SK-N-SH treated with all-trans-retinoic acid at 6 μM for 48 hours (cell line): Measurements from ENCODE around the gene RASSF10.

Experiments
- ATAC-seq: fragments of 200-7000 bp; cut with Tn5 transposase; 3 replicates; pipeline ENCODE4 v1.9.1; 2020; ENCODE audit warnings: mild to moderate bottlenecking, moderate library complexity
- ARNTL ChIP-seq: fragments of 450-650 bp; formaldehyde crosslinking; IDR thresholded peaks from 2 replicates; pipeline ENCODE4 v1.5.0; 2020; ENCODE audit warnings: low read depth, mild to moderate bottlenecking, moderate library complexity, borderline replicate concordance
- CSDC2 ChIP-seq: fragments of 250-450 bp; sonication (Bioruptor Pico); IDR thresholded peaks from 2 replicates; pipeline ENCODE4 v1.5.0; 2020; ENCODE audit warnings: mild to moderate bottlenecking, moderate library complexity
- CSRNP3 ChIP-seq: fragments of 250-450 bp; sonication (Bioruptor Pico); IDR thresholded peaks from 2 replicates; pipeline ENCODE4 v1.5.1; 2021; ENCODE audit warnings: mild to moderate bottlenecking, moderate library complexity
- ESRRG ChIP-seq: fragments of 250-450 bp; sonication (Bioruptor Pico); IDR thresholded peaks from 2 replicates; pipeline ENCODE4 v1.6.1; 2021; ENCODE audit warnings: mild to moderate bottlenecking
- GLIS3 ChIP-seq: fragments of 250-450 bp; sonication (Bioruptor Pico); IDR thresholded peaks from 2 replicates; pipeline ENCODE4 v1.5.0; 2020; ENCODE audit warnings: mild to moderate bottlenecking, moderate library complexity
- ISL1 ChIP-seq: fragments of 250-450 bp; sonication (Bioruptor Pico); IDR thresholded peaks from 2 replicates; pipeline ENCODE4 v2.1.2; 2022; ENCODE audit warnings: mild to moderate bottlenecking, moderate library complexity
- OSR1 ChIP-seq: fragments of 250-450 bp; sonication (Bioruptor Pico); IDR thresholded peaks from 2 replicates; pipeline ENCODE4 v1.8.0; 2022; ENCODE audit warnings: moderate library complexity, mild to moderate bottlenecking, inconsistent platforms
- PATZ1 ChIP-seq: fragments of 250-450 bp; sonication (Bioruptor Pico); IDR thresholded peaks from 2 replicates; pipeline ENCODE4 v1.8.0; 2020; ENCODE audit warnings: mild to moderate bottlenecking, moderate library complexity, borderline replicate concordance
- PPARA ChIP-seq: fragments of 250-450 bp; sonication (Bioruptor Pico); IDR thresholded peaks from 2 replicates; pipeline ENCODE4 v1.5.0; 2020; ENCODE audit warnings: mild to moderate bottlenecking, borderline replicate concordance
- SNAI2 ChIP-seq: fragments of 250-450 bp; sonication (Bioruptor Pico); IDR thresholded peaks from 2 replicates; pipeline ENCODE4 v1.5.0; 2020; ENCODE audit warnings: mild to moderate bottlenecking, moderate library complexity
- TCF4 ChIP-seq: fragments of 250-450 bp; sonication (Bioruptor Pico); IDR thresholded peaks from 2 replicates; pipeline ENCODE4 v1.8.0; 2021; ENCODE audit warnings: mild to moderate bottlenecking, moderate library complexity, borderline replicate concordance
- TOX ChIP-seq: fragments of 250-450 bp; sonication (Bioruptor Pico); IDR thresholded peaks from 2 replicates; pipeline ENCODE4 v1.8.0; 2021; ENCODE audit warnings: mild to moderate bottlenecking, moderate library complexity, borderline replicate concordance
- TSHZ2 ChIP-seq: fragments of 250-450 bp; sonication (Bioruptor Pico); IDR thresholded peaks from 2 replicates; pipeline ENCODE4 v1.5.0; 2020; ENCODE audit warnings: mild to moderate bottlenecking, moderate library complexity
- ZC3H10 ChIP-seq: fragments of 250-450 bp; sonication (Bioruptor Pico); IDR thresholded peaks from 2 replicates; pipeline ENCODE4 v1.5.1; 2021; ENCODE audit warnings: mild to moderate bottlenecking, moderate library complexity
- ZFP3 ChIP-seq: fragments of 250-450 bp; sonication (Bioruptor Pico); IDR thresholded peaks from 2 replicates; pipeline ENCODE4 v1.5.0; 2020; ENCODE audit warnings: mild to moderate bottlenecking, moderate library complexity
- ZFP30 ChIP-seq: fragments of 450-650 bp; formaldehyde crosslinking; IDR thresholded peaks from 2 replicates; pipeline ENCODE4 v1.5.0; 2022; ENCODE audit warnings: mild to moderate bottlenecking, moderate library complexity
- ZNF565 ChIP-seq: fragments of 450-650 bp; formaldehyde crosslinking; conservative IDR thresholded peaks from 2 replicates; pipeline ENCODE4 v1.5.0; 2020; ENCODE audit warnings: low read depth, mild to moderate bottlenecking, moderate library complexity
- ZNF70 ChIP-seq: fragments of 450-650 bp; formaldehyde crosslinking; IDR thresholded peaks from 2 replicates; pipeline ENCODE4 v1.5.0; 2020; ENCODE audit warnings: mild to moderate bottlenecking, moderate library complexity
- ZNF8 ChIP-seq: fragments of 450-650 bp; formaldehyde crosslinking; IDR thresholded peaks from 2 replicates; pipeline ENCODE4 v1.5.0; 2020; ENCODE audit warnings: mild to moderate bottlenecking, moderate library complexity
- TF ChIP-seq, protein P1 (sequence below): fragments of 250-450 bp; sonication (Bioruptor Pico); IDR thresholded peaks from 2 replicates; pipeline ENCODE4 v1.8.0; 2021; ENCODE audit warnings: low read depth, mild to moderate bottlenecking, moderate library complexity, borderline replicate concordance

The RASSF10 gene

DNA sequence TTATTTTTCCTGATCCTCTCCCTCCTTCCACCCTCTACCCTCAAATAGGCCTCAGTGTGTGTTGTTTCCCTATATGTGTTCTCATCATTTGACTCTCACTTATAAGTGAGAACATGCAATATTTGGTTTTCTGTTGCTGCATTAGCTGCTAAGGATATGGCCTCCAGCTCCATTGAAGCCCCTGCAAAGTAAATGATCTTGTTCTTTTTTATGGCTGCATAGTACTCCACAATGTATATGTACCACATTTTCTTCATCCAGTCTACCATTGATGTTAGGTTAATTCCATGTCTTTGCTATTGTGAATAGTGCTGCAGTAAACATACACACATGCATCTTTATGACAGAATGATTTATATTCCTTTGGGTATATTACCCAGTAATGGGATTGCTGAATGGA is 13.3 kb upstream of the RASSF10 start:
- TF ChIP-seq TCF4: no peak
- no peak for TF ChIP-seq OSR1 (CRISPR knock-in tag)
- no peak for TF ChIP-seq ZC3H10
- TF ChIP-seq, protein P1, sequence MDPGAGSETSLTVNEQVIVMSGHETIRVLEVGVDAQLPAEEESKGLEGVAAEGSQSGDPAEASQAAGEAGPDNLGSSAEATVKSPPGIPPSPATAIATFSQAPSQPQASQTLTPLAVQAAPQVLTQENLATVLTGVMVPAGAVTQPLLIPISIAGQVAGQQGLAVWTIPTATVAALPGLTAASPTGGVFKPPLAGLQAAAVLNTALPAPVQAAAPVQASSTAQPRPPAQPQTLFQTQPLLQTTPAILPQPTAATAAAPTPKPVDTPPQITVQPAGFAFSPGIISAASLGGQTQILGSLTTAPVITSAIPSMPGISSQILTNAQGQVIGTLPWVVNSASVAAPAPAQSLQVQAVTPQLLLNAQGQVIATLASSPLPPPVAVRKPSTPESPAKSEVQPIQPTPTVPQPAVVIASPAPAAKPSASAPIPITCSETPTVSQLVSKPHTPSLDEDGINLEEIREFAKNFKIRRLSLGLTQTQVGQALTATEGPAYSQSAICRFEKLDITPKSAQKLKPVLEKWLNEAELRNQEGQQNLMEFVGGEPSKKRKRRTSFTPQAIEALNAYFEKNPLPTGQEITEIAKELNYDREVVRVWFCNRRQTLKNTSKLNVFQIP (CRISPR knock-in tag): no peak
- no peak for TF ChIP-seq CSRNP3 (CRISPR knock-in tag)
- no peak for TF ChIP-seq CSDC2 (CRISPR knock-in tag)
- no peak for TF ChIP-seq ISL1
- TF ChIP-seq ESRRG: no peak
- no peak for TF ChIP-seq GLIS3
- TF ChIP-seq TSHZ2 (CRISPR knock-in tag): no peak
- ATAC-seq: no peak

- TF ChIP-seq PPARA (CRISPR knock-in tag) (no peak), TSHZ2 (CRISPR knock-in tag) (no peak), ISL1 (no peak), TOX (CRISPR knock-in tag) (no peak)
- no peak for ATAC-seq
Observed at GRCh38 chr11:12997168-12997567, 11.9 kb upstream of the RASSF10 start.

GRCh38 chr11:12998336-12998735 is 10.8 kb upstream of the RASSF10 start:
- no peak for TF ChIP-seq TCF4
- TF ChIP-seq SNAI2 (CRISPR knock-in tag): no peak
- TF ChIP-seq, protein P1 (CRISPR knock-in tag): no peak
- TF ChIP-seq TOX (CRISPR knock-in tag): no peak
- TF ChIP-seq GLIS3: no peak
- TF ChIP-seq ARNTL (CRISPR knock-in tag): no peak
- TF ChIP-seq ZNF8: no peak
- no peak for TF ChIP-seq CSDC2 (CRISPR knock-in tag)
- TF ChIP-seq ISL1: no peak
- no peak for TF ChIP-seq ZNF565 (CRISPR knock-in tag)
- TF ChIP-seq ZFP3: no peak
- TF ChIP-seq ZNF70 (CRISPR knock-in tag): no peak
- TF ChIP-seq ZC3H10: no peak
- no peak for TF ChIP-seq CSRNP3 (CRISPR knock-in tag)
- no peak for TF ChIP-seq PATZ1 (CRISPR knock-in tag)
- TF ChIP-seq ZFP30 (CRISPR knock-in tag): no peak
- TF ChIP-seq, all 23 proteins: peak for 0
- no peak for ATAC-seq
